Measurements from ENCODE around the gene LSMEM2.

Gene LSMEM2

GRCh38 chr3:50264383-50264963, 14.4 kb upstream of the LSMEM2 start:
- no peak for TF ChIP-seq POLR2A (IDR thresholded peaks at IDR 0.05; ENCODE audit: low read depth, low read length)
- TF ChIP-seq PAX5 (IDR thresholded peaks at IDR 0.05; ENCODE audit: insufficient read depth, low read length, severe bottlenecking) = no peak
- no peak for TF ChIP-seq POLR2AphosphoS5 (IDR thresholded peaks at IDR 0.05; ENCODE audit: low read depth, low read length)
- TF ChIP-seq TAF1 (IDR thresholded peaks at IDR 0.05; ENCODE audit: low read depth, low read length) = no peak
- TF ChIP-seq SPI1 (IDR thresholded peaks at IDR 0.05; ENCODE audit: low read depth, low read length) = no peak
- no peak for TF ChIP-seq POU2F2 (IDR thresholded peaks at IDR 0.05; ENCODE audit: low read depth, low read length)
- DNase-seq (ENCODE audit: insufficient read length, low spot score) = no peak
- FAIRE-seq = no peak

DNA sequence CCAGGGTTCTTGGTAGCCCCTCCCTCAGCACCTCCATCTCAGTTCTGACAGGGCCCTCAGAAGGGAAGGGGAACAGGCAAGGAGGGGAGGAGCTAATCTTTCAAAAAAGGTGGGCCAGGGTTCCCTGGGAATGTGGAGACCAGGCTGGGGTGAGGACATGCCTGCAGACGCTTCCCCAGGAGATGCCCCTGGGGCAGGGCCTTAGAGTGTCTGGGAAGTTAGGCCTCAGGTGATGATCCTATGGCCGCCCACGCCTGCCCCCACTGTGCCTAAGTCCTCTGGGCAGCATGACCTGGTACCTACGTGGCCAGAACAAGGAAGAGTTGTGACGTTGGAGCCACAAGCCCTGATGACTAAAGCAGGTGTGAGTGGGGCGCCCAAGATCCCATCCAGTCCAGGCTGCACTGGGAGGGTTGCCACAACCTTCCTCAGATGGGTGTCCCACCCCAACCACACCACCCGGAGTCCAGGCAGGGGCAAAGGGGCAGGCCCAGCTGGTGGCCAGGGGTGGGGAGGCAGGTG, 13.9 kb upstream of the LSMEM2 start:
- TF ChIP-seq SPI1 (IDR thresholded peaks at IDR 0.05; ENCODE audit: low read depth, low read length) (no peak), TAF1 (IDR thresholded peaks at IDR 0.05; ENCODE audit: low read depth, low read length) (no peak), POLR2A (IDR thresholded peaks at IDR 0.05; ENCODE audit: low read depth, low read length) (no peak), POLR2AphosphoS5 (IDR thresholded peaks at IDR 0.05; ENCODE audit: low read depth, low read length) (no peak), POU2F2 (IDR thresholded peaks at IDR 0.05; ENCODE audit: low read depth, low read length) (no peak), PAX5 (IDR thresholded peaks at IDR 0.05; ENCODE audit: insufficient read depth, low read length, severe bottlenecking) (no peak)
- FAIRE-seq (no peak), DNase-seq (ENCODE audit: insufficient read length, low spot score) (no peak)

DNA sequence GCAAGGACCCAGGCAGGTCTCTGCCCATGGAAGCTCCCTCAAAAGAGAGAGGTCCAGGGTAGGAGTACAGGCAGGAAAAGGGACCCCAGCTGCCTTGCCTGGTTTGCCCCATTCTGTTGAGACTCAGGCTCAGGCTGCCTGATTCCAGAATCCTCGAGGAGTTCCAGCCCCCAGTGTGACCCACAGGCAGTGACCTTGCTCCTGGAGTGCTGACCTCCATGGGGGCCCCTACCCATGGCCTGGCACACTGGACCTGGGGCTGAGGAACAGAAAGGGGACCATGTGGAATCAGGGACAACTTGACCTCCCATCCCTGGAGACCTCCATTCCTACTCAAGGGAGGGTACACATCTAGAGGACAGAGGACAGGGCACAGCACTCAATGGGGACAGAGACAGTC, 13.3 kb upstream of the LSMEM2 start:
- no peak for TF ChIP-seq POLR2A (IDR thresholded peaks at IDR 0.05; ENCODE audit: low read depth, low read length)
- TF ChIP-seq TAF1 (IDR thresholded peaks at IDR 0.05; ENCODE audit: low read depth, low read length) = no peak
- TF ChIP-seq SPI1 (IDR thresholded peaks at IDR 0.05; ENCODE audit: low read depth, low read length) = no peak
- TF ChIP-seq POLR2AphosphoS5 (IDR thresholded peaks at IDR 0.05; ENCODE audit: low read depth, low read length) = no peak
- no peak for TF ChIP-seq PAX5 (IDR thresholded peaks at IDR 0.05; ENCODE audit: insufficient read depth, low read length, severe bottlenecking)
- no peak for TF ChIP-seq POU2F2 (IDR thresholded peaks at IDR 0.05; ENCODE audit: low read depth, low read length)
- FAIRE-seq (no peak), DNase-seq (ENCODE audit: insufficient read length, low spot score) (no peak)

GRCh38 chr3:50266017-50266416, 12.9 kb upstream of the LSMEM2 start:
- no peak for DNase-seq (ENCODE audit: insufficient read length, low spot score)
- no peak for TF ChIP-seq POU2F2 (IDR thresholded peaks at IDR 0.05; ENCODE audit: low read depth, low read length)
- TF ChIP-seq POLR2AphosphoS5 (IDR thresholded peaks at IDR 0.05; ENCODE audit: low read depth, low read length) = no peak
- TF ChIP-seq SPI1 (IDR thresholded peaks at IDR 0.05; ENCODE audit: low read depth, low read length) = no peak
- no peak for TF ChIP-seq PAX5 (IDR thresholded peaks at IDR 0.05; ENCODE audit: insufficient read depth, low read length, severe bottlenecking)
- TF ChIP-seq TAF1 (IDR thresholded peaks at IDR 0.05; ENCODE audit: low read depth, low read length) = no peak
- no peak for TF ChIP-seq POLR2A (IDR thresholded peaks at IDR 0.05; ENCODE audit: low read depth, low read length)
- FAIRE-seq = no peak

DNA sequence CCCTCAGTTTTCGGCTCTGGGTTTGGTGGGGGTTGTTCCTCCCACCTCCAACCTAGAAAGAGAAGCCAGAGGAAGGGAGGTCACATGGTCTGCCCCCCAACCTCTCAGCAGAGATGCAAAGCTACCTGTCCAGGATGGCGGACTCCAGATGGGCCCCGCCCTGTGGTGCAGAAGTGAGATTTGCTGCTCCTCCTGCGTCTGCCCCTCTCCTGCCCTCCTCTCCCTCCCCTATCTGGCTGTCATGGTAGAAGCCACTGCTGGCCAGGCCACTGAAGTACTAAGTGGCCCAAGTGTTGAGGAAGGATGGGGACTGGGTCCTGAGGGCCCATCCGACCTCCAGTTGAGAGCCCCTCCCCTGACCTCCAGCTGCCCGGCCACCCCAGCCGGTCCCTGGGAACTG, 12.1 kb upstream of the LSMEM2 start:
- TF ChIP-seq PAX5 (IDR thresholded peaks at IDR 0.05; ENCODE audit: insufficient read depth, low read length, severe bottlenecking) (no peak), POU2F2 (IDR thresholded peaks at IDR 0.05; ENCODE audit: low read depth, low read length) (no peak), POLR2A (IDR thresholded peaks at IDR 0.05; ENCODE audit: low read depth, low read length) (no peak), TAF1 (IDR thresholded peaks at IDR 0.05; ENCODE audit: low read depth, low read length) (no peak), SPI1 (IDR thresholded peaks at IDR 0.05; ENCODE audit: low read depth, low read length) (no peak), POLR2AphosphoS5 (IDR thresholded peaks at IDR 0.05; ENCODE audit: low read depth, low read length) (no peak)
- no peak for FAIRE-seq
- DNase-seq (ENCODE audit: insufficient read length, low spot score) = no peak

DNA sequence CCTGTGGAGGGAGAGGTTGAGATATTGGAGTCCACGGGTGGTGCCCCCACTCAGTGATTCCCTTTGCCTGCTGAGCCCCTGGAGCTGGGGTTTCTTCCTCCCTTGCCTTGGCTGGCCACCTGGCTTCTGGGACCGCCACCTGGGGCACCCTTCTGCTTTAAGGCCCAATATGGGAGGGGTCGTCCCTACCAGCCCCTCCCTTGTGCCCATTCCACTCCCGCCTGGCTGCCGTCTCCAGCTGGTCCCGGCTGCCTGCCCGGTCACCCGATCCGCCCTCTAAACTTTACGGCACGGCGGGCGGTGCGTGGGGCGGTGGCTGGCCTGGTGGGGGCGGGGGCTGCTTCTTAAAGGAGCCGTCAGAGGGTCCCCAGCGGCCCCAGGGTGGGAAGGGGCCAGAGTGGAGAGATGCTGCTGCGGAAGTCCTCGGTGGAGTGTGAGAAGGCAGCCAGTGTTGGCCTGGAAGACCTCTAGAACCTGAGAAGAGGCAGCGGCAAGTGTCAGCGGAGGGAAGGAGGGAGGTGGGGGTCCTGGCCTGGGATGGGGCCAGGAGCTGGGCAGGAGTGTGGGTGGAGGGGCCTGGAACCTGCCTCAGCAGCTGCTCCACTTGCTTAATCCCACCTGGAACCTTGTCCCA, 11.5 kb upstream of the LSMEM2 start:
- TF ChIP-seq POLR2AphosphoS5 (IDR thresholded peaks at IDR 0.05; ENCODE audit: low read depth, low read length) (no peak), SPI1 (IDR thresholded peaks at IDR 0.05; ENCODE audit: low read depth, low read length) (no peak), POU2F2 (IDR thresholded peaks at IDR 0.05; ENCODE audit: low read depth, low read length) (no peak), POLR2A (IDR thresholded peaks at IDR 0.05; ENCODE audit: low read depth, low read length) (no peak), TAF1 (IDR thresholded peaks at IDR 0.05; ENCODE audit: low read depth, low read length) (no peak), PAX5 (IDR thresholded peaks at IDR 0.05; ENCODE audit: insufficient read depth, low read length, severe bottlenecking) (no peak)
- no peak for FAIRE-seq
- DNase-seq (ENCODE audit: insufficient read length, low spot score) = no peak

DNA sequence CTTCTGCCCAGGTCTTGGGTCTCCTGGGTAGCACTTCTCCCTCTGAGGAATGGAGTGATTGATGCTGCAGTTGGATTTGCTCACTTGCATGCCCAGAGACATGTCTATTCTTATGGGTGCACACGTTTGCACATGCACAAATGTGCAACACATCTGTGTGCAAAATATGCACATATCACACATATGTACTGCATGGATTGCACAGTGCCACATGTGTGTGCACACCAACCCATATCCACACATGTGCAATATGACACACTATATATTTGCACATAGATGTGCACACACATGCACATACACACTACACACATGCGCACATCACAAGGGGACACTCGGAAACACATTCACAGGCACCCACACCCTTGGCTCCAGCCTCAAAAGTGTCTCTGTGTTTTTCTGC, 10.6 kb upstream of the LSMEM2 start:
- no peak for TF ChIP-seq POU2F2 (IDR thresholded peaks at IDR 0.05; ENCODE audit: low read depth, low read length)
- TF ChIP-seq SPI1 (IDR thresholded peaks at IDR 0.05; ENCODE audit: low read depth, low read length) = no peak
- TF ChIP-seq TAF1 (IDR thresholded peaks at IDR 0.05; ENCODE audit: low read depth, low read length) = no peak
- TF ChIP-seq POLR2AphosphoS5 (IDR thresholded peaks at IDR 0.05; ENCODE audit: low read depth, low read length) = no peak
- TF ChIP-seq POLR2A (IDR thresholded peaks at IDR 0.05; ENCODE audit: low read depth, low read length) = no peak
- TF ChIP-seq PAX5 (IDR thresholded peaks at IDR 0.05; ENCODE audit: insufficient read depth, low read length, severe bottlenecking) = no peak
- no peak for FAIRE-seq
- DNase-seq (ENCODE audit: insufficient read length, low spot score) = no peak

DNA sequence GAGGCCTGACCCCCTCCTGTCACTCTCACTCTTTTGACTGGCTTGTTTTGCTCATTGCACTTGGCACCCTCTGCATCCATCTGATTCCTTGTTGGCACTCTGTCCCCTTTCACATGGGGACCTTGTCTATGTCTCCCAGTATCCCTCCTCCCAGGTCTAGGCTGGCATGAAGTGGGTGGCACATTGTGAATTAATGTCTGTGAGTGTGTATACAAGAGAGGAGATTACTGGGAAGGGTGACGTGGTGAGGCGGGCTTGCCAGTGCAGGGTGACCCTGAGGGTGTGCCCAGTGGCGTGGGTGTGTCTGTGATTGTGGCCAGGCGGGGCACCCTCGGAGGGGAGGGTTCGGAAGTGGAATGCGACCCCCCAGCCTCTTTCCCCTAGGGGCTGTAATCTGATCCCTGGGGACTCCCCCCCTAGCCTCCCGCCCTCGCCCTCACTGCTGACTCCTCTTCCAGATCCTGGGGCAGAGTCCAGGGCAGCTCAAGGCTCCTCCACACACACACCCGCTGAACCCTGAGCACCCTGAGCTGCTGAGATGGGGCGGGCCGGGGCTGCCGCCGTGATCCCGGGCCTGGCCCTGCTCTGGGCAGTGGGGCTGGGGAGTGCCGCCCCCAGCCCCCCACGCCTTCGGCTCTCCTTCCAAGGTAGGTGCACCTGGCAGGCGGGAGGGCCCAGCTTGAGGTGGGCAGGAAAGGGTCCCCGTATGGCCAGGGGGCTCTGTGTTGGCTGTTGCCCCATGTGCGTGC, 10.0 kb upstream of the LSMEM2 start, which contains the start of gene SEMA3B:
TSS of gene SEMA3B (plus strand) at position 445 of the 749 bp plus-strand sequence. CDS start at position 539, 94 bp downstream.
- TF ChIP-seq TAF1 (IDR thresholded peaks at IDR 0.05; ENCODE audit: low read depth, low read length) (no peak), SPI1 (IDR thresholded peaks at IDR 0.05; ENCODE audit: low read depth, low read length) (no peak), POU2F2 (IDR thresholded peaks at IDR 0.05; ENCODE audit: low read depth, low read length) (no peak), POLR2AphosphoS5 (IDR thresholded peaks at IDR 0.05; ENCODE audit: low read depth, low read length) (no peak), PAX5 (IDR thresholded peaks at IDR 0.05; ENCODE audit: insufficient read depth, low read length, severe bottlenecking) (no peak), POLR2A (IDR thresholded peaks at IDR 0.05; ENCODE audit: low read depth, low read length) (no peak)
- DNase-seq (ENCODE audit: insufficient read length, low spot score) (no peak), FAIRE-seq (no peak)

- DNase-seq (ENCODE audit: insufficient read length, low spot score) (no peak), FAIRE-seq (no peak)
- TF ChIP-seq POU2F2 (IDR thresholded peaks at IDR 0.05; ENCODE audit: low read depth, low read length) (no peak), PAX5 (IDR thresholded peaks at IDR 0.05; ENCODE audit: insufficient read depth, low read length, severe bottlenecking) (no peak), SPI1 (IDR thresholded peaks at IDR 0.05; ENCODE audit: low read depth, low read length) (no peak), TAF1 (IDR thresholded peaks at IDR 0.05; ENCODE audit: low read depth, low read length) (no peak), POLR2AphosphoS5 (IDR thresholded peaks at IDR 0.05; ENCODE audit: low read depth, low read length) (no peak), POLR2A (IDR thresholded peaks at IDR 0.05; ENCODE audit: low read depth, low read length) (no peak)
Observed at GRCh38 chr3:50269460-50269859, 9.4 kb upstream of the LSMEM2 start.

All from GM12891 (cell line).